Loucy (cell line): ENCODE results near the gene RAB26.
"Not testable (repeated sequence)": the region's sequence is repeated elsewhere in the genome, so short reads cannot be mapped to it uniquely, and the experiment has no call there.

Experiments
- H2AFZ ChIP-seq: fragments of 200-600 bp; sonication (generic); 2 replicates; pipeline ENCODE4 v1.6.0; 2016; ENCODE audit warnings: antibody characterized with exemption, mild to moderate bottlenecking, low read length, moderate library complexity
- H3F3A ChIP-seq: fragments of 200-600 bp; 2 replicates; pipeline ENCODE4 v1.6.0; 2016; ENCODE audit warnings: antibody characterized with exemption, low read depth, mild to moderate bottlenecking
- H3K27me3 ChIP-seq: fragments of 200-600 bp; sonication (generic); 2 replicates; pipeline ENCODE4 v1.6.1; 2014; ENCODE audit warnings: low read length, mild to moderate bottlenecking; ENCODE audit not compliant: insufficient read depth, poor library complexity, severe bottlenecking
- H3K36me3 ChIP-seq: fragments of 200-600 bp; sonication (generic); 2 replicates; pipeline ENCODE4 v1.6.1; 2016; ENCODE audit warnings: low read length; ENCODE audit not compliant: insufficient read depth
- H3K4me1 ChIP-seq: fragments of 200-600 bp; sonication (generic); 2 replicates; pipeline ENCODE4 v1.5.1; 2014; ENCODE audit warnings: low read length, mild to moderate bottlenecking; ENCODE audit not compliant: insufficient read depth, poor library complexity, severe bottlenecking
- H3K4me2 ChIP-seq: fragments of 200-600 bp; sonication (generic); 2 replicates; pipeline ENCODE4 v1.6.0; 2014; ENCODE audit warnings: antibody characterized with exemption, low read length, low read depth, mild to moderate bottlenecking; ENCODE audit not compliant: poor library complexity, severe bottlenecking
- H3K4me3 ChIP-seq: fragments of 200-600 bp; sonication (generic); 2 replicates; pipeline ENCODE4 v1.5.1; 2014; ENCODE audit warnings: low read length, mild to moderate bottlenecking, mixed read lengths; ENCODE audit not compliant: poor library complexity, severe bottlenecking
- H3K79me2 ChIP-seq: fragments of 200-600 bp; sonication (generic); 2 replicates; pipeline ENCODE4 v1.6.1; 2014; ENCODE audit warnings: low read length; ENCODE audit not compliant: insufficient read depth
- H3K9ac ChIP-seq: fragments of 200-600 bp; sonication (generic); 2 replicates; pipeline ENCODE4 v1.6.0; 2014; ENCODE audit warnings: mild to moderate bottlenecking, low read depth, low read length, moderate library complexity; ENCODE audit not compliant: poor library complexity, severe bottlenecking
- H3K9me2 ChIP-seq: fragments of 200-600 bp; sonication (generic); replicated peaks from 2 replicates; pipeline ENCODE4 v1.6.1; 2016; ENCODE audit warnings: low read depth, low read length, mixed read lengths
- H3K9me3 ChIP-seq: fragments of 200-600 bp; sonication (generic); 2 replicates; pipeline ENCODE4 v1.6.1; 2014; ENCODE audit warnings: mild to moderate bottlenecking, antibody characterized with exemption, low read length, low read depth; ENCODE audit not compliant: insufficient read depth
- H4K20me1 ChIP-seq: fragments of 200-600 bp; sonication (generic); 2 replicates; pipeline ENCODE4 v1.6.0; 2014; ENCODE audit warnings: antibody characterized with exemption, low read length, mild to moderate bottlenecking; ENCODE audit not compliant: insufficient read depth, poor library complexity, severe bottlenecking
- CTCF ChIP-seq: fragments of 200-600 bp; sonication (generic); conservative IDR thresholded peaks from 2 replicates; pipeline ENCODE4 v1.5.1; 2014; ENCODE audit warnings: mild to moderate bottlenecking, antibody characterized with exemption, low read length
- EZH2phosphoT487 ChIP-seq: fragments of 200-600 bp; IDR thresholded peaks from 2 replicates; pipeline ENCODE4 v1.6.1; 2018; ENCODE audit warnings: antibody characterized with exemption, mild to moderate bottlenecking, moderate library complexity, borderline replicate concordance

Gene RAB26

GRCh38 chr16:2115591-2115973 lies 32.8 kb upstream of the RAB26 start:
- no peak overlapping the region for H3K4me2 ChIP-seq
- no peak overlapping the region for H2AFZ ChIP-seq
- H4K20me1 ChIP-seq, result no peaks in the 10 kb centered on the region
- H3K36me3 ChIP-seq, result no peaks in the 10 kb centered on the region
- H3K9me3 ChIP-seq, result no peaks in the 10 kb centered on the region
- no peak overlapping the region for H3K4me3 ChIP-seq
- no peaks in the 10 kb centered on the region for H3K79me2 ChIP-seq
- no peak overlapping the region for H3K9ac ChIP-seq
- no peaks in the 10 kb centered on the region for H3K4me1 ChIP-seq
- TF ChIP-seq CTCF, result no peak
- TF ChIP-seq EZH2phosphoT487, result no peak
- no peaks in the 10 kb centered on the region for H3F3A ChIP-seq
- H3K9me2 ChIP-seq, result no peaks in the 10 kb centered on the region
- no peaks in the 10 kb centered on the region for H3K27me3 ChIP-seq

DNA sequence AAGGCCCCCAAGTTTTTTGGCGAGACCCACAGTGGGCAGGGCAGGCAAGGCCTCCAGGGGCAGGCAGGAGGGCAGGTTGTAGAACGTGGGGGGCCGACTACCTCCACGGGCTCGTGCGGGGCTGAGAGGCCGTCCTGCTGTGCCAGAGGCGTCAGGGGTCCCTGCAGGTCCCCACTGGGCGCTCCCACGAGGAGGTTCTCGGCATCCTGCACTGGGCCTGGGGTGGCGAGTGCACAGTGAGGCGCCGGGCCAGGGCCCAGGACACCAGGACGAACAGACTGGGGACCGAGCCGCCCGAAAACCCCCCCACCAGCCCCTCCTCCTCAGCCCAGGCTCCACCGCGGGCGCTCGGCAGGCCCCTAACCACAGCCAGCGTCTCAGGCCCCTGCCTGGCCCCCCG lies 32.0 kb upstream of the RAB26 start:
- H3K79me2 ChIP-seq, H3K9me2 ChIP-seq, H2AFZ ChIP-seq, H3K4me3 ChIP-seq, H3K9me3 ChIP-seq, H3K4me1 ChIP-seq, H3F3A ChIP-seq, H3K36me3 ChIP-seq, H3K27me3 ChIP-seq, H4K20me1 ChIP-seq, H3K9ac ChIP-seq, H3K4me2 ChIP-seq: not testable (repeated sequence)

DNA sequence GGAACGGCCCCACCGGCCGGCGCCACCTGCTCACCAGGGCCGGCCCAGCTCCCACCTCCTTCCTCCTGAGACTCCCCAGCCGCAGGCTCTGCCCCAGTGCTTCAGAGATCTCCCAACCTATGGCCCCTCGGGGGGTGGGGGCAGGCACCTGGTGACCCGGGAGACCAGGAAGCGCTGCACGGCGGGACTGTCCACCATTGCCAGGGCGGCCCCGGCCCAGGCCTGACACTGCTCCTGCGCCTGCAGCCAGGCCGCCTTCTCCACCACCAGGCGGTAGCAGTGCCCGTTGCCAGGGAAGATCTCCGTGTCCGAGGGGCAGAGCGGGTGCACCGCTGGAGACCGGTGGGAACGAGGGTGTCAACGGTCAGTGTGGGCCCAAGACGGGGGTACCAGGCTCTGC lies 31.1 kb upstream of the RAB26 start:
- H3F3A ChIP-seq, H3K9me3 ChIP-seq, H3K79me2 ChIP-seq, H3K9ac ChIP-seq, H3K36me3 ChIP-seq, H2AFZ ChIP-seq, H3K4me2 ChIP-seq, H3K9me2 ChIP-seq, H3K4me3 ChIP-seq, H4K20me1 ChIP-seq, H3K27me3 ChIP-seq, H3K4me1 ChIP-seq: not testable (repeated sequence)

- not testable (repeated sequence) for H3K9me2 ChIP-seq, H3K4me3 ChIP-seq, H3K27me3 ChIP-seq, H3K4me2 ChIP-seq, H3K36me3 ChIP-seq, H3K4me1 ChIP-seq, H3F3A ChIP-seq, H3K79me2 ChIP-seq, H2AFZ ChIP-seq, H3K9me3 ChIP-seq, H3K9ac ChIP-seq, H4K20me1 ChIP-seq
These were observed 30.3 kb upstream of the RAB26 start for GRCh38 chr16:2117960-2118722.

GRCh38 chr16:2121325-2121724 lies 27.1 kb upstream of the RAB26 start:
- not testable (repeated sequence) for H4K20me1 ChIP-seq, H3K9me2 ChIP-seq, H3K4me2 ChIP-seq, H3K27me3 ChIP-seq, H3F3A ChIP-seq, H3K9ac ChIP-seq, H3K4me3 ChIP-seq, H3K79me2 ChIP-seq, H2AFZ ChIP-seq, H3K36me3 ChIP-seq, H3K4me1 ChIP-seq, H3K9me3 ChIP-seq
